ENCODE measurements around the gene NUBPL.

Gene NUBPL

GRCh38 chr14:31561155-31561846, at the start of gene NUBPL:
NUBPL (plus strand) TSS chr14:31561404; CDS start chr14:31561440, 36 bp downstream.
- peak; percentile 93 to 96 for DNase-seq

- no peak for DNase-seq
Measured at GRCh38 chr14:31527087-31527486, 34.1 kb upstream of the NUBPL start.

GRCh38 chr14:31527546-31527945, 33.7 kb upstream of the NUBPL start:
- DNase-seq = no peak

- DNase-seq = no peak
Measured at GRCh38 chr14:31529053-31529452, 32.2 kb upstream of the NUBPL start.

GRCh38 chr14:31530136-31530535, 31.1 kb upstream of the NUBPL start:
- DNase-seq = no peak

- no peak for DNase-seq
Measured at GRCh38 chr14:31536201-31536960, 24.8 kb upstream of the NUBPL start.

- DNase-seq = no peak
Measured at GRCh38 chr14:31541702-31542101, 19.5 kb upstream of the NUBPL start.

- DNase-seq = no peak
Measured at GRCh38 chr14:31543969-31544799, 17.0 kb upstream of the NUBPL start.

- DNase-seq = no peak
Measured at GRCh38 chr14:31544816-31545215, 16.4 kb upstream of the NUBPL start.

GRCh38 chr14:31545328-31545727, 15.9 kb upstream of the NUBPL start:
- no peak for DNase-seq

GRCh38 chr14:31549817-31550216, 11.4 kb upstream of the NUBPL start:
- no peak for DNase-seq

GRCh38 chr14:31550589-31550988, 10.6 kb upstream of the NUBPL start:
- no peak for DNase-seq

GRCh38 chr14:31556191-31556590, 5.0 kb upstream of the NUBPL start:
- DNase-seq = no peak

- no peak for DNase-seq
Measured at GRCh38 chr14:31559939-31560338, 1.3 kb upstream of the NUBPL start.

- DNase-seq = no peak
Measured at GRCh38 chr14:31560759-31561154, 447 bp upstream of the NUBPL start.

GRCh38 chr14:31564194-31564593, 3.0 kb downstream of the NUBPL start:
- no peak for DNase-seq

- DNase-seq = no peak
Measured at GRCh38 chr14:31566456-31566855, 5.3 kb downstream of the NUBPL start.

GRCh38 chr14:31567655-31568054, 6.5 kb downstream of the NUBPL start:
- no peak for DNase-seq

GRCh38 chr14:31568161-31568560, 7.0 kb downstream of the NUBPL start:
- no peak for DNase-seq

- DNase-seq = no peak
Measured at GRCh38 chr14:31568671-31569070, 7.5 kb downstream of the NUBPL start.

- no peak for DNase-seq
Measured at GRCh38 chr14:31572955-31573354, 11.8 kb downstream of the NUBPL start.

GRCh38 chr14:31576949-31577348, 15.7 kb downstream of the NUBPL start:
- DNase-seq = no peak

GRCh38 chr14:31578266-31578665, 17.1 kb downstream of the NUBPL start:
- DNase-seq = no peak
